ENCODE data around the gene SNED1.
A peak's percentile ranks its signal among the peaks of the same experiment; 100 is the strongest.

SNED1 gene

DNA sequence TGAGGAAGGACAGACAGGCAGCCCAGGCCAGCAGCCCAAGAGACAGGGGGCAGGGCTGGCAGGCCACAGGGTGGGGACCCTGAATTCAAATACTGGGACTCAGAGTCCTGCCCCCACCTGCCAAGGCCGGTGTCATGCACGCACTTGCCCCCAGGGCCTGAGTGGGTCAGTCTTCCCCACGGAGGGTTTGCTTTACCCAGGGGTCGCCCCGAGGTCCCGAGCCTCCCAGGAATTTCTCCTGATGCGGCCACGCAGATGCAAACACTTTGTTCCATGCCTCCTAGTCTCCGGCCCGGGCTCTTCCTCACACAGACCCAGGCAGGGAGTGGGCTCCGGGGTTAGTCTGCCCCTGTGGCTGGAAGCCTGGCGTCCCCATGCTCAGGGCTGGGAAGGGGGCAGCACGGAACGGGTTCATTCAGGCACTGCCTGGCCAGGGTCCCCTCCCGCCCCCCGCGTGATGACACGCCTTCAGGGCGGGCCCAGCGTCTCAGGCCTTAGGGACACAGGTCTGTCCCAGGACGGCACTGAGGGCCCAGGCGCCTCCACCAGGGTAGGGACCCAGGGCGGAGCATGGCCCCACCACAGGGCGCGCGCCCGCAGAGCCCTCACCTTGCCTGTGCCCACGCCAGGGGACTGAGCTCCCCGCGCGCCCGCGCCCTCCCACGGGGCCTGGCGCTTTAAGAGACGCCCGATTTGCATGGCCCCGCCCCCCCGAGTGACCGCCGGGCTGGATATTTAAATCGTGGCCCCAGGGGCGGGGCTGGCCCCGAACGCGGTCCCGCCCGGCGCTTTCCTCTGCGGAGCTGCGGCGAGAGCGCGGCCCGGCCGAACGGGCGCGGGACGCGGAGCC, at the start of gene SNED1:
SNED1 (plus strand) TSS at position 763 of the 850 bp plus-strand sequence. CDS start 220 bp downstream, outside the sequence.
- peak in 1 of 2 experiments; percentile 90 for DNase-seq

DNA sequence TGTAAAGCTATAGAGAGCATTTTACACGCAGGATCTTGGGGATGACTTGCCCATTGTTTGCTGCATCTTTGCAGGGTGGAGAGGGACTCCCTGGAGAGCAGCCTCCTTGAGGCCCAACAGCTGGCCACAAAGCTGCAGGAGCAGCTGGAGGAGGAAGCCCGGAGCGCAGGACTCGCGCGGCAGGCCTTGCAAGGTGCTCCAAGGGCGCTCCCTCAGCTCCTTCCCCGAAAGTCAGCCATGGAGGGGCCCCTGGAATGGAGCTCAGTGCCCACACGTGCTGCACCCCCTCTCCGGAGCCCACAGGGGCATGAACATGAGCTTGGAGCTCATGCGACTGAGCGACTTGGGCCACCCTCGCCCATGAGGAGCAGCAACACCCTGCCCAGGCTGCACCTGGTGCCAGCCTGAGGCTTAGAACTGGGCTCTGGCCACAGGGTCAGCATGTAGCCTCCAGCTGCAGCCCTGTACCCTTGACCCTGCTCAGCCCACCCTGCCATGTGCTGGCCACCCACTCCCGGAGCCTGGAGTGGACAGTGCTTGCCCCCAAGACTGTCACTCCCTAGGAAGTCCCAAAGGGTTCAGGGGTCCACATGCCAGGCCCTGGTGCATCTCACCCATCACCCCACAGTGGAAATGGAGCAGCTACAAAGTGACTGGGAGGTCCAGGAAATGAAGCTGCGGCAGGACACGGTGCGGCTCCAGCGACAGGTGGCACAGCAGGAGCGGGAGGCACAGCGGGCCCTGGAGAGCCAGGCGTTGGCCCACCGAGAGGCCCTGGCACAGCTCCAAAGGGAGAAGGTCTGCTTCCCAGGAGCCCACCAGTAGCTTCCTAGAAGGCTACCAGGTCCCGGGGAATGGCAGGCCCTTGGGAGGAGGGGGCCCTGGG, 49.3 kb upstream of the SNED1 start:
- DNase-seq, result no peak

DNA sequence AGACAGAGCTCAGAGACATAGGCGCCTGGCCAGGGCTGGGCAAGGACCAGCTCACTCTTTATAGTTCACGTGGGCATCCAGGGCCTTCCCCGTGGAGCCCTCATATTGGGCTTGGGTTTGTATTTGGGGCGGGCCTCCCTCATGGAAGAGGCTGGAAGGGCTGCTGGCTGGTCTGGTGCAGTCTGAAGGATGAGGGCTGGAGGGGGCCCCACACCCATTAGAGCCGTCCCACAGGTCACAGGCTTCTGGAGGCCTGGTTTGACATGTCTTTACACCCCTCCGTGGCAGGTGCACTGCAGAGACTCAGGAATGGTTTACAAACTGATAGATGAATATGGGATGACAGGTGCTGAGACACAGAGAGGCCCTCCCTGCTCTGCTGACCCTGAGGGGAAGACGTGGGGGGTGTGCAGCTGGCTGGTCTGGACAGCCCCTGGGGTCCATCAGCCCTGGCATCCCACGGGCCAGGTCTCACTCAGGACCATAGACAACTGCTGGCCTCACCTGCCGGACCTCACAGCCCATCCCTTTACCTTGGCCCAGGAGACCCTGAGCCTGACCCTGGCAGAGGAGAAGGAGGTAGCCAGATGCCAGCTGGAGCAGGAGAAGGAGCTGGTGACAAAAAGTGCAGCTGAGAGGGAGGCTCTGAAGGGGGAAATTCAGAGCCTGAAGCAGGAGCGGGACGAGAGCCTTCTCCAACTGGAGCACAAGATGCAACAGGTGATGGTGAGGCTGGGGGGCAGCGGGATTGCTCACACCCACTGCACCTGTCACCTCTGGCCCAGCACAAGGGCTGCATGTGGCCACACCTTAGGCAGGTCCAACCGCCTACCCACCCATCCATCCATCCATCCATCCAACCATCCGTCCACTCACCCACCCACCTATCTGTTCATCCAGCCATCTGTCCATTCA, 48.4 kb upstream of the SNED1 start:
- no peak for DNase-seq

DNA sequence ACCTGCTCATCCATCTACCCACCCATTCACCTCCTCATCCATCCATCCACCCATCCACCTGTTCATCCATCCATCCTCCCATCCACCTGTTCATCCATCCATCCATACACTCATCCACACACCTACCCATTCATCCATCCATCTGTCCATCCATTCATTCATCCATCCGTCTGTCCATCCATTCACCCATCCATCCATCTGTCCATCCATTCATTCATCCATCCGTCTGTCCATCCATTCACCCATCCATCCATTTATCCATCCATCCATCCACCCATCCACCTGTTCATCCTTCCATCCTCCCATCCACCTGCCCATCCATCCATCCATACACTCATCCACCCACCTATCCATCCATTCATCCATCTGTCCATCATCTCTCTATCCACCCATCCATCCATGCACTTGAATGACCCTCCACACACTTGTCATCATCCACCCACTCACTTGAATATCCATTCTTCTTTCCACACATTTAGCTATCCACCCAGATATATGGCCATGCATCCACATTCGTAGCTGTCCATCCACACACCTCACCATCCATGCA, 47.3 kb upstream of the SNED1 start:
- no peak for DNase-seq

DNA sequence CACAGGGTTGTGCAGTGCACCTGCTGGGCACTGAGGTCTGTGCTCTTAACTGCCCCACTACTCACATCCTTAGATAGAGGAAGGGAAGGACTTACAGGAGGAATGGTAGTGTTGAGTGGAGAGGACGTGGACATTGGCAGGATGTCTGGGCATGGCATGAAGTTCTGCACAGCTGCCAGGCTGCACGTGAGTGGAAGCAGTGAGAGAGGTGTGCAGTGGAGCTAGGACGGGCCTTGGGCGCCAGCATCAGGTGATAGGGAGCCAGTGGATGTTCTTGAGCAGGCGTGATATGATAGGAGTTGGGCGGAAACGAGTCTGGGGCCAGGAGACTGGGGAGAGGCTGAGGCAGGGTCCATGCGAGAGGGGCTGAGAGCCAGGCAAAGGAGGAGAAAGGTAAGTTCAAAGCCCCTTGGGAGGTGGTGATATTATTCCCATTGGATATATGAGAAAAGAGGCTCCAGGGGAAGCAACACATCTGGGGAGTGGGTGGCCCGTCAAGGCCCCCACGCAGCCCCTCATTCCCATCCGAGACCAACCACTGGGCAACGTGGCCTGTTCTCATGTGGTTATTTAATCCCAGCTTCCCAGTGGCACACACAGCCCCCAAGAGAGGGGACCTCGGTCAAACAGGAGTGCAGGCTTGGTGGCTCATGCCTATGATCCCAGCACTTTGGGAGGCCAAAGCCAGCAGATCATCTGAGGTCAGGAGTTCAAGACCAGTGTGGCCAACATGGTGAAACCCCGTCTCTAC, 45.7 kb upstream of the SNED1 start:
- no peak for DNase-seq

DNA sequence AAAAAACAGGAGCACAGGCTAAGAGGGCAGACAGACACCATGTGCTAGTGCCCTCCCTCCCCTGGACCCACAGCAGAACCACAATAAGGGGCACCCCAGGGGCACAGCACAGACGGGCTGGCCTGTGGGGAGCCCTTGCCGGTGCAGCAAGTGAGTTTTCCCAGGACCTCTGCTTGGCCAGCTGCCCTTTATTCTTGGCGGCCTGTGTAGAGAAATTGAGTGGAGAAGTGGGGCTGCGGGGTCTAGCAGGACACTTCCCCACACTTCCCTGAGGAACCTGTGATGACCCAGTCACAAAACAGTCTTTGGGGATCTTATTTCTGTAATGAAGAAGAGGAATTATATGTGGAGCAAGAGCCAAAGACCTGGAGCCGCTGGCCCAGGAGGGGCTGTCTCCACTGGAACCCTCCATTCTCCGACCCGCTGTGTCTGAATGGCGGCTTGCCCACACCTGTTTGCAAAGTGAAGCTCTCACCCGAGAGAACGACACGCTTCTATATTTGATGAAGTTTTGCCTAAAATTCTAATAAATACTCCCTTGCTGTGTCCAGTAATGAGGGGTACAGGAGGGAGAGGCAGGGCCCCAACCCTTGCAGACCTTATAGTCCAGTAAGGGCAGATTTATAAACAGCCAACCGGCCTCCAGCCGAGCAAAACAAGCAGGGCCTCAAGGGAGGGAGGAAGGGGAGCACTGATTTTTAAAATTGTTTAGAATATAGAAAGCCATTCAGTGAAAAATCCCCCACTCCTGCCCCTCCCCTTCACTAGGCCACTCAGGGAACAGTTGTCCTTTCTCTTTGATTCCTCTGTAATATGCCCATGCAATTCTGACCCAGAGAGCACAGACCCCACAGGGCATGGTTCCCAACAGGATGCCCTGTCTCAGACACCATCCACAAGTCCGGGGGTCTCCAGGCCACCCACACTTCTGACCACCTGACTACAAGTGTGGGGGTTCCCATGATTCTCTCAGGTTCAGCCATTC, 44.7 kb upstream of the SNED1 start:
- DNase-seq, result no peak

DNA sequence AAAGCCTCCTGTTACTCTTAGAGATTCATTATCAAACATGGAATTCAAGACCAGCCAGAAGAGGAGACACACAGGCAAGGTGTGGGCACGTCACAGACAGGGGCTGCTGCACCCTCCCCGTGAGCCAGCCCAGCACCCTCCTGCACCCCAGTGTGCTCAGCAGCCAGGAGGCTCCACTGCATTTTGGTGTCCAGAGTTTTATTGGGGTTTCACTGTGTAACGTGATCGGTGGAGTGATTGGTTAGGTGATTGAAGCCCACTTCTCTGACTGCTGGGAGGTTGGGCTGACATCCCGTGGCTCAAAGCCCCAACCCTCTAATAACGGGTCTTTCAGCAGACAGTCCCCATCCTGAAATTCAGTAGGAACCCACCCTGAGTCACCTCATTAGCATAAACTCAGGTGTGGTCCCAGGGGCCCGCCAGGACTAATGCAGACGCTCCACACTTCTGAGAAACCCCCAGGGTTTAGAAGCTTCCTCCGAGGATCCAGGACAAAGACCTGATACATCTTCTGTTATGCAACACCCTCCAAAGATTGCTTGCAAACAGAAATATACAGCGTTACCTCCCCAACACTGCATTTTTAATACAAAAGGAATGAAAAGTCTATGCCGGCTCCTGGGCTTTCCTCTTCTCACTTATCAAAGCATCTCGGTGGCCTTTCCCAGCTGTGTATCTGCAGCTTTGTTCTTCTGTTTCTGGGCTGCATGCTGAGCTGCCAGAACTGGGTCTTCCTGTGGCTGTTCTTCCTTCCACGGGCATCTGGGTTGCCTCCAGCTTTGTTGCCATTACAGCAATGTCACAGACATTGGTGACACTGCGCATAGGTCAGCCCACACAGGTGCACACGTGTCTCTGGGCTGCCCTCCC, 43.7 kb upstream of the SNED1 start:
- no peak for DNase-seq

DNA sequence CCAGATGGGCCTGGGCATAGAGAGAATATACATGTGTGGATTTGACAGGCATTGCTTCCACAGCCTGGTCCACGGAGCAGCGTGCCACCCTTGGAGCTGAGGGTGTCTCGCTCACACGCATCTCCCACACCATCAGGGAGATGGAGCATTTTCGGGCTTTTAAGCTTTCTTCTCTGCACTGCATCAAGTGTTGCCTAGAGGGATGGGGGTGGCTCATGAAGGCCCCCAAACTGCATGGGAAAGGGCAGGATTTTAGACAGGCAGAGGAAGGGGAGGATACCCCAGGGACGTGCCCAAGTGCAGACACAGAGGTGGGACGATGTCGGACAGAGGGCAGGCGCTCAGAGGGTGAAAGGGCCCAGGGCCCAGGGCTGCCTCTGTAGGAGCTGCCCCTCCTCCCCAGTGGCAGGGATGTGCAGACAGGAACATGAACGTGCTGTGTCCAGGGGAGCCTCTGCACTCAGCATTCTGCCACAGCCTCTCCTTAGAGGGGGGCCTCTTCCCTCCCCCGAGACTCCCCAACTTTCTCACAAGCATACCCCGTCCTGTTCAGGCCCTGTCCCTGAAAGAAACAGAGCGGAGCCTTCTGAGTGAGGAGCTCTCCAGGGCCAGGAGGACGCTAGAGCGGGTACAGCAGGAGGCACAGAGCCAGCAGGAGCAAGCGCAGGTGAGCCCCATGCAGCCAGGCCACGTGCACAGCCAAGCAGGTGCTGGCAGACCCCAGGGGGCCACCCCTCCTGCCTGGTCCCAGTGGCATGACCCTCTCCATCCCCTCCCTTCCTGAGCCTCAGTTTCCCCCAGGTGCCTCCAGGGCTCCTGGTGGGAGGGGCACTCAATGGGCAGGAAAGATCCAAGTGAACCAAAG, 42.9 kb upstream of the SNED1 start:
- no peak for DNase-seq

DNA sequence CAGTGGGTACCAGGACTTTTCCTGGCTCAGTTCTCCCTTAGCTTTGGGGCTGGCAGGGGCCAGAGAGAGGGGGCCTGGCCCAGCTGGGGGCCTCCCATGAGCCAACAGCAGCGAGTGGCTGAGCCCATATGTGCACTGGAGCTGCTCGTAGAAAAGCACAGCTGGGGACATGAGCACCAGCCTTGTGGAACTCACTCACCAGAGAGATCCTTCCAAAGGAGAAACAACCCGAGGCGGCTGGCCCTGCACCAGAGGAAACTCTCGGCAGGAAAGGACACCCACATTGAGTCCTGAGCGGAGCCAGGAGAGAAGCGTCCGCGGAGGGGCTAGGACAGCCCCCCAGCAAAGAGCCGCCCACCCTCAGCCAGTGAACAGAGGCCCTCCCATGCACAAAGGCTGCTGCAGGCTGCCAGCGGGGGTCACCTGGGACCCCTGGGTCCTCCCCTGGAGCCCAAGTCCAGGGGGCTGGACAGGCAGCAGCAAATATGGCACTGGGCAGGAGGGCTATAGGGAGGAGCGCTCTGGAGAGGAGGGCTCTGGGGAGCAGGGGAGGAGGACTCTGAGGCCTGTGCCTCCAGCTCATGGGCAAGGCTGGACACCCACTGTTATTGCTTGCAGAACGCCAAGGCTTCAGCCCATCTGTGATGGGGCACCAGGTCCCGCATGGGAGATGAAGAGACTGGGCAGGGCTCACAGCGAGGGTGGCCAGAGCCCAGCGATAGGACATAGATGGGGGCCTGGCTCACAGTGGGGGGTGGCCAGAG, 42.1 kb upstream of the SNED1 start:
- no peak for DNase-seq

DNA sequence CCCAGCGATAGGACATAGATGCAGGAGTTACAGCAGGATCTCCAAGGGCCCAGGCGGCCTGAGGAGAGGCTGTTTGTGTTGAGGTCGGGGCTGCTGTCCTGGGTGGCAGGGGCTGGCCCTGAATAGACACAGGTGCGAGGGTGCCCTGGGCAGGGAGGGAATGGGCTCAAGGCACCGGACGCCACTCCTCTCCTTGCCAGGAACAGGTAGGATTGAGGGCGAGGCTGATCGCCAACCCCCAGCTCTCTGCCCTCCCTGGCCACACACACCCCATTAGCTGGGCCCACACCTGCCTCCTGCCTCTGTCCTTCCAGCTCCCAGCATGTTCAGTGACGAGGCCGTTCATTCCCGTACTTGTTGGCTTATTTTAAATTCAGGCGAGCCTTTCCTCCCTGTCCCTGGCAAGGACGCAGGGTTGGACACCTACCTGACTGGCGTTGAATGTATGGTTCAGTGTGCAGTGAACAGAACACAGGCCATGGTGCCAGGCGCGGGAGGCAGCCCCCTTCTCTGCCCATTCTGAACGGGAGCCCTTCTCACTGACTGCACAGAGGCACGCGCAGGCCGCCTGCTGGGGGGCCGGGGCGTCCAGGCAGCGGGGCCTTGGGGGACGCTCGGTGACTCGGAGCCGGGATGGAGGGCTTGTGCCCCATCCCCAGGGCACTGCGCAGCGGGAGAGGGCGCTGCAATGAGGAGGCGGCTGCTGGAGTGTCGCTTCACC, 41.3 kb upstream of the SNED1 start:
- no peak for DNase-seq

DNA sequence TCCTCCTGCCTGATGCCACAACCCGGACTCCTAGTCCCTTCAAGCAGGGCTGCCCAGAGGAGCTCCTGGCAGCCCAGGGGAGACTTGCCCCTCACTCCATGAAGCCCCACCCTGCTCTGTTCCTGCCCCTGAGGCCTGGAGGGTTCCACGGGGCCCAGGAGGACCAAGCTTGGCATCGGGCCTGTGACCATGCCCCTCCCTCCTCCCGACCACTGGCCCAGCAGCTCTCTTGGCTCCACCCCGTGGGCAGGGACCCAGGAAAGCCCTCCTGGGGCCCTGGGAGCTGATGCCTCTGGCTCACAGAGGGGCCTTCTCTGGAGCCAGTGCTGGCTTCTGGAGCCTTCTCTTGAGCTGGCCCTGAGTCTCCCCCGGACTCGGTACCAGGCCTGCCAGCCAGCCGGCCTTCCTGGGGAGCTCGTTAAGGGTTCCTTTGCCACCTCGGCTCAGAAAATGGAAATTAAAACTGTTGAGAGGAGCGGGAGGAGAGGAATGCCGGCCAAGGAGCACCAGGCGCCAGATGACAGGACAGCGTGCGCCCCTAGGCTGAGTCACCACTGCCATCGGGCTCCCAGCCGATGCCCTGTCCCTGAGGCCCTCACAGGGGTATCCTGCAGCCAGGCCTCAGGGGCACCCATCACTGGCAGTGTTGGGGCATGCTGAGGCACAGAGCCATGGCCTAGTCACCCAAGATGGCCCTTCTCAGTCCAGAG, 40.6 kb upstream of the SNED1 start:
- DNase-seq, result no peak

DNA sequence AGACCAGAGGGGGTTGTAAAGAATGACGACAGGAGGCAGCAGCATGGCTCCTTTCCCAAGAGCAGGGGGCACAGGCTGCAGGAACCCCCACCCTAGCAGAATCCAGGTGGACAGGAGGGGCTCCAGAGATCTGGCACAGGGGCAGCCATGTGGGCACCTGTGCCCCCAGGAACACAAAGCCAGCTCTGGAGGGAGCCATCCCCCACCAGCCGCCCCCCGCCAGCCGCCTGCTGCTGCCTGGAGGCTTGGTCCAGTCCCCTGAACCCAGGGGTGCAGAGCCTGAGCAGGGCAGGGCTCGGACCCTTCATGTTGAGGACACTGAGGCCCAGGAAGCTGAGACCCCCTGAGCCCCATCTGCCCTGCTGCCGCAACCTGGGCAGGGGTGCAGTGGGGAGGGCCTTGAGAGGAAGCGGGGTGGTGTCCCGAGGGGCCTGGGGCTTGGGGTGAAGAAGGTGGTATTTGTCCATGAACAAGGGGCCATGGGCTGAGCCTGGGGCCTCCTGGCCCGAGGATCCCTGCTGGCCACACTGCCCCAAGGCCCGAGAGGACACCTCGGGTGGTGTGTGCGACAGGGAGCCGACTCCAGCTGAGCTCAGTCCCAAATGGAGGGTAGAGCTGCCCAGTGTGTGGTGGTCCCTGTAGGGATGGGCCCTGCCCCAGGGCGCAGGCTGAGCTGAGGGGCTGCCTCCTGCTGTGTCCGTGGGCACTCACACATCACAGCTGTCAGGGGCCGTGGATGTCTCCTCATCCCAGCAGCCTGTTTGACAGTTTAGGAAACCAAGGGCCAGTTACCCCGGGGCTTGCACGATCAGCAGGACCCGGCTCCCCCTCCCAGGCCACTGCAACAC, 39.8 kb upstream of the SNED1 start:
- no peak for DNase-seq

DNA sequence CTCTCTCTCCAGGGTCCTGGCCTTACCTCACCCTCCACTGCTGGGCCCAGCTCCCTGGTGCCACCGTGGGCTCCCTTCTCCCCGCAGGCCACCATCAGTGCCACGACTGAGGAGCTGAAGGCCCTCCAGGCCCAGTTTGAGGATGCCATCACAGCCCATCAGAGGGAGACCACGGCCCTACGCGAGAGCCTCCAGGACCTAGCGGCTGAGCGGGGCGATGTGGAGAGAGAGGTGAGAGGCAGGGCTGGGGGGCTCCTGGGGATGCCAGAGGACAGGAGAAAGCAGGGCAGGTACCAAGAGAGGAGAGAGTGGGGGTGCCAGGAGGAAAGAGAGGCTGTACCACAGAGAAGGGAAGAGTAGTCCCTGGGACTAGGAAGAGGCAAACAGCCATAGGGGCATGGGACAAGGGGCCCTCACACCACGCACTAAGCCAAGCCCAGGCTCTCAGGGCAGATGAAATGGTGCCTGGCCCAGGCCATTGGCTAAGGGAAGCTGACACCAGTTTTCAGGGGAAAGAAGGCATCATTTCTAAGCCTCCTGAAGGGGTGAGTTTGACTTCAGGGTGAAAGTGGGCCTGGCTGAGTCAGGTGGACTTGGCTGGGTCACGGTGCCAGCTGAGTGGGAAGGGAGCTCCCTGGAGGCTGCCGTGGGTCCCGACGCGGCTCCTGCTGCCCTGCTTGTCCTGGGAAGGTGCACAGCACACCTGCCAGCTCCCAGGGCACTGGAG, 39.0 kb upstream of the SNED1 start:
- DNase-seq, result no peak

DNA sequence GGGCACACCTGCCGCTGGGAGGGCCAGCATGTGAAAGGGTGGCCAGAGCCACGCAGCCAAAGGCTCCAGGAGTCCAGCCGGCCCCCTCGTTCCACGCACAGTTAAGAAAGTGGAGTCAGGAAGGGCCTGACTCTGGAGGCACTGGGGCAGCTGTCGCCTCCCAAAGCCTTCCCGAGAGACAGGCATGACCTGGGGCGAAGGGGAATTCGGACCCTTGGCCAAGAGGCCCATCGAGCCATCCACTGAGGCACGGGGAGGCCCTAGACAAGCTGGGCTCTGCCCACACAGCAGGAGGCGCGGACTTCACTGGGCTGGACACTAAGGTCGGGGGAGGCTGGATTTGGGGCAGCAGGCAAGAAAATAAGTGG, 38.5 kb upstream of the SNED1 start:
- no peak for DNase-seq

All from NCI-H526 (cell line).